ENCODE results near the gene CHIC1.
"Not testable (repeated sequence)": the region's sequence is repeated elsewhere in the genome, so short reads cannot be mapped to it uniquely, and the experiment has no call there.

CHIC1 gene

GRCh38 chrX:73562984-73563737, at the start of gene CHIC1:
Gene CHIC1, plus strand, starts transcription at chrX:73563197. Its CDS starts 88 bp downstream, at chrX:73563285.
- peak within 1 kb of the TSS; percentile 100 for H3K27ac Mint-ChIP-seq
- H3K4me3 Mint-ChIP-seq, result peak within 1 kb of the TSS; percentile 98
- no peaks in the 10 kb centered on the region for H3K36me3 Mint-ChIP-seq
- no peaks in the 10 kb centered on the region for H3K27me3 Mint-ChIP-seq
- no peaks in the 10 kb centered on the region for H3K9me3 Mint-ChIP-seq (ENCODE audit: low read depth)
- peaks cover 34% of the 10 kb centered on the region for H3K4me1 Mint-ChIP-seq (ENCODE audit: low read depth)

GRCh38 chrX:73522823-73523222, 40.2 kb upstream of the CHIC1 start:
- not testable (repeated sequence) for H3K9me3 Mint-ChIP-seq (ENCODE audit: low read depth); H3K4me1 Mint-ChIP-seq (ENCODE audit: low read depth); H3K4me3 Mint-ChIP-seq; H3K27ac Mint-ChIP-seq; H3K36me3 Mint-ChIP-seq; H3K27me3 Mint-ChIP-seq

- Mint-ChIP-seq H3K9me3 (ENCODE audit: low read depth) (peaks cover 5% of the 10 kb centered on the region), H3K27me3 (no peaks in the 10 kb centered on the region), H3K4me3 (no peak overlapping the region), H3K4me1 (ENCODE audit: low read depth) (no peaks in the 10 kb centered on the region), H3K36me3 (no peaks in the 10 kb centered on the region), H3K27ac (no peak overlapping the region)
Observed at GRCh38 chrX:73524906-73525305, 38.1 kb upstream of the CHIC1 start.

GRCh38 chrX:73525928-73526690, 36.9 kb upstream of the CHIC1 start:
- no peaks in the 10 kb centered on the region for H3K4me1 Mint-ChIP-seq (ENCODE audit: low read depth)
- no peak overlapping the region for H3K4me3 Mint-ChIP-seq
- H3K27me3 Mint-ChIP-seq, result no peaks in the 10 kb centered on the region
- peaks cover 12% of the 10 kb centered on the region for H3K9me3 Mint-ChIP-seq (ENCODE audit: low read depth)
- H3K27ac Mint-ChIP-seq, result no peak overlapping the region
- H3K36me3 Mint-ChIP-seq, result peaks cover 8% of the 10 kb centered on the region

- H3K27ac Mint-ChIP-seq, result not testable (repeated sequence)
Observed at GRCh38 chrX:73531655-73532054, 31.3 kb upstream of the CHIC1 start.

GRCh38 chrX:73556159-73556558, 6.8 kb upstream of the CHIC1 start:
- Mint-ChIP-seq H3K36me3 (no peaks in the 10 kb centered on the region), H3K9me3 (ENCODE audit: low read depth) (no peaks in the 10 kb centered on the region), H3K4me3 (no peak overlapping the region), H3K27ac (no peak overlapping the region), H3K27me3 (no peaks in the 10 kb centered on the region), H3K4me1 (ENCODE audit: low read depth) (peaks cover 10% of the 10 kb centered on the region)

More at GRCh38 chrX:73531655-73532054, 31.3 kb upstream of the CHIC1 start:
- not testable (repeated sequence) for H3K27me3 Mint-ChIP-seq; H3K4me3 Mint-ChIP-seq; H3K4me1 Mint-ChIP-seq (ENCODE audit: low read depth)
- Mint-ChIP-seq H3K9me3 (ENCODE audit: low read depth) (peaks cover 28% of the 10 kb centered on the region), H3K36me3 (peaks cover 28% of the 10 kb centered on the region)

GRCh38 chrX:73561801-73562200, 1.2 kb upstream of the CHIC1 start:
- Mint-ChIP-seq H3K27me3 (no peaks in the 10 kb centered on the region), H3K9me3 (ENCODE audit: low read depth) (no peaks in the 10 kb centered on the region), H3K36me3 (no peaks in the 10 kb centered on the region), H3K4me1 (ENCODE audit: low read depth) (peaks cover 34% of the 10 kb centered on the region), H3K4me3 (peak overlapping the region; percentile 98), H3K27ac (no peak overlapping the region)

GRCh38 chrX:73562458-73562857, 539 bp upstream of the CHIC1 start:
- Mint-ChIP-seq H3K36me3 (no peaks in the 10 kb centered on the region), H3K4me1 (ENCODE audit: low read depth) (peaks cover 34% of the 10 kb centered on the region), H3K27ac (peak overlapping the region; percentile 100)

GRCh38 chrX:73563738-73564068, 706 bp downstream of the CHIC1 start:
- peak overlapping the region; percentile 100 for H3K27ac Mint-ChIP-seq

More at GRCh38 chrX:73562458-73562857, 539 bp upstream of the CHIC1 start:
- Mint-ChIP-seq H3K27me3 (no peaks in the 10 kb centered on the region), H3K9me3 (ENCODE audit: low read depth) (no peaks in the 10 kb centered on the region), H3K4me3 (peak overlapping the region; percentile 98)

GRCh38 chrX:73577361-73577760, 14.4 kb downstream of the CHIC1 start:
- Mint-ChIP-seq H3K9me3 (ENCODE audit: low read depth) (no peaks in the 10 kb centered on the region), H3K4me1 (ENCODE audit: low read depth) (peaks cover 37% of the 10 kb centered on the region), H3K27ac (no peak overlapping the region), H3K36me3 (peaks cover 9% of the 10 kb centered on the region), H3K4me3 (no peak overlapping the region), H3K27me3 (no peaks in the 10 kb centered on the region)

More at GRCh38 chrX:73563738-73564068, 706 bp downstream of the CHIC1 start:
- peaks cover 34% of the 10 kb centered on the region for H3K4me1 Mint-ChIP-seq (ENCODE audit: low read depth)
- peak overlapping the region; percentile 98 for H3K4me3 Mint-ChIP-seq
- no peaks in the 10 kb centered on the region for H3K36me3 Mint-ChIP-seq
- no peaks in the 10 kb centered on the region for H3K9me3 Mint-ChIP-seq (ENCODE audit: low read depth)
- H3K27me3 Mint-ChIP-seq, result no peaks in the 10 kb centered on the region

GRCh38 chrX:73581002-73581628, 18.1 kb downstream of the CHIC1 start:
- Mint-ChIP-seq H3K36me3 (peaks cover 6% of the 10 kb centered on the region), H3K27ac (no peak overlapping the region), H3K4me3 (no peak overlapping the region), H3K27me3 (no peaks in the 10 kb centered on the region), H3K4me1 (ENCODE audit: low read depth) (peaks cover 27% of the 10 kb centered on the region), H3K9me3 (ENCODE audit: low read depth) (no peaks in the 10 kb centered on the region)

GRCh38 chrX:73597758-73598157, 34.8 kb downstream of the CHIC1 start:
- not testable (repeated sequence) for H3K9me3 Mint-ChIP-seq (ENCODE audit: low read depth); H3K4me1 Mint-ChIP-seq (ENCODE audit: low read depth); H3K27me3 Mint-ChIP-seq; H3K4me3 Mint-ChIP-seq; H3K27ac Mint-ChIP-seq
- peaks cover 29% of the 10 kb centered on the region for H3K36me3 Mint-ChIP-seq

- peaks cover 32% of the 10 kb centered on the region for H3K36me3 Mint-ChIP-seq
- peak overlapping the region; percentile 17 for H3K4me3 Mint-ChIP-seq
- H3K27me3 Mint-ChIP-seq, result no peaks in the 10 kb centered on the region
- H3K27ac Mint-ChIP-seq, result no peak overlapping the region
- H3K9me3 Mint-ChIP-seq (ENCODE audit: low read depth), result peaks cover 12% of the 10 kb centered on the region
- peaks cover 14% of the 10 kb centered on the region for H3K4me1 Mint-ChIP-seq (ENCODE audit: low read depth)
Observed at GRCh38 chrX:73615022-73615421, 52.0 kb downstream of the CHIC1 start.

- H3K36me3 Mint-ChIP-seq, result peaks cover 33% of the 10 kb centered on the region
- H3K4me3 Mint-ChIP-seq; H3K9me3 Mint-ChIP-seq (ENCODE audit: low read depth); H3K4me1 Mint-ChIP-seq (ENCODE audit: low read depth); H3K27me3 Mint-ChIP-seq; H3K27ac Mint-ChIP-seq: not testable (repeated sequence)
Observed at GRCh38 chrX:73641669-73642068, 78.7 kb downstream of the CHIC1 start.

GRCh38 chrX:73647212-73647611, 84.2 kb downstream of the CHIC1 start:
- H3K27me3 Mint-ChIP-seq, result no peaks in the 10 kb centered on the region
- H3K9me3 Mint-ChIP-seq (ENCODE audit: low read depth), result peaks cover 13% of the 10 kb centered on the region
- no peak overlapping the region for H3K4me3 Mint-ChIP-seq
- H3K36me3 Mint-ChIP-seq, result peaks cover 13% of the 10 kb centered on the region
- no peak overlapping the region for H3K27ac Mint-ChIP-seq
- no peaks in the 10 kb centered on the region for H3K4me1 Mint-ChIP-seq (ENCODE audit: low read depth)
